Measurements from ENCODE around the gene LRRN2.

- TF ChIP-seq CTCF (IDR thresholded peaks at IDR 0.05; ENCODE audit: low read length) (no peak), EZH2 (IDR thresholded peaks at IDR 0.05; ENCODE audit: borderline replicate concordance, low read length) (no peak)
These were observed 36.0 kb upstream of the LRRN2 start for GRCh38 chr1:204721373-204722055.
